GM19238 (cell line): ENCODE measurements around the gene ADAMTS8.

ENCODE experiments used
- DNase-seq: peaks from one replicate; pipeline ENCODE4 v3.0.0; 2011; ENCODE audit warnings: low spot score; ENCODE audit not compliant: insufficient read length

Gene ADAMTS8

GRCh38 chr11:130399196-130399595, 29.2 kb downstream of the ADAMTS8 start:
- DNase-seq = no peak

- no peak for DNase-seq
Measured at GRCh38 chr11:130397780-130398179, 30.6 kb downstream of the ADAMTS8 start.

- DNase-seq = no peak
Measured at GRCh38 chr11:130396965-130397364, 31.4 kb downstream of the ADAMTS8 start.

- DNase-seq = no peak
Measured at GRCh38 chr11:130394615-130395014, 33.8 kb downstream of the ADAMTS8 start.

GRCh38 chr11:130391711-130392110, 36.7 kb downstream of the ADAMTS8 start:
- DNase-seq = no peak

- DNase-seq = no peak
Measured at GRCh38 chr11:130390071-130390758, 38.2 kb downstream of the ADAMTS8 start.

GRCh38 chr11:130389335-130389935, 39.0 kb downstream of the ADAMTS8 start:
- DNase-seq = no peak

GRCh38 chr11:130388607-130389205, 39.7 kb downstream of the ADAMTS8 start:
- no peak for DNase-seq

- DNase-seq = no peak
Measured at GRCh38 chr11:130386056-130386455, 42.4 kb downstream of the ADAMTS8 start.

GRCh38 chr11:130383344-130384211, 44.8 kb downstream of the ADAMTS8 start:
- DNase-seq = no peak

- DNase-seq = no peak
Measured at GRCh38 chr11:130381317-130381716, 47.1 kb downstream of the ADAMTS8 start.

GRCh38 chr11:130380778-130381177, 47.6 kb downstream of the ADAMTS8 start:
- DNase-seq = no peak

GRCh38 chr11:130379276-130379675, 49.1 kb downstream of the ADAMTS8 start:
- no peak for DNase-seq

GRCh38 chr11:130370845-130371590, 57.4 kb downstream of the ADAMTS8 start:
- DNase-seq = no peak

- no peak for DNase-seq
Measured at GRCh38 chr11:130369713-130370112, 58.7 kb downstream of the ADAMTS8 start.

- no peak for DNase-seq
Measured at GRCh38 chr11:130369141-130369691, 59.2 kb downstream of the ADAMTS8 start.

GRCh38 chr11:130359419-130359818, 69.0 kb downstream of the ADAMTS8 start:
- no peak for DNase-seq

- no peak for DNase-seq
Measured at GRCh38 chr11:130358398-130358797, 70.0 kb downstream of the ADAMTS8 start.
